ENCODE results near the gene LCE1F.

Gene LCE1F

GRCh38 chr1:152774875-152775274, at the start of gene LCE1F:
TSS of gene LCE1F (plus strand) at chr1:152775140. CDS start at chr1:152776372, 1,232 bp downstream.
- Histone ChIP-seq H3K4me3 (replicated peaks; ENCODE audit: low read depth, low read length) (no peak within 1 kb of the TSS), H3K27me3 (replicated peaks; ENCODE audit: control insufficient read depth, insufficient read depth, low read length) (no peaks in the 10 kb centered on the region; the same call in 1 of the 2 replicates), H3K36me3 (ENCODE audit: control insufficient read depth, insufficient read depth, low read length) (no peaks in the 10 kb centered on the region)
- no peak for DNase-seq (ENCODE audit: extremely low read depth, insufficient read length)
- TF ChIP-seq CTCF (IDR thresholded peaks at IDR 0.05; ENCODE audit: insufficient read depth, low read length, poor library complexity, severe bottlenecking): peak; percentile 22

GRCh38 chr1:152725261-152725660, 49.7 kb upstream of the LCE1F start:
- Histone ChIP-seq H3K36me3 (ENCODE audit: control insufficient read depth, insufficient read depth, low read length) (no peaks in the 10 kb centered on the region), H3K27me3 (replicated peaks; ENCODE audit: control insufficient read depth, insufficient read depth, low read length) (no peaks in the 10 kb centered on the region; the same call in 1 of the 2 replicates), H3K4me3 (replicated peaks; ENCODE audit: low read depth, low read length) (no peak overlapping the region)
- TF ChIP-seq CTCF (IDR thresholded peaks at IDR 0.05; ENCODE audit: insufficient read depth, low read length, poor library complexity, severe bottlenecking): no peak
- no peak for DNase-seq (ENCODE audit: extremely low read depth, insufficient read length)

- TF ChIP-seq CTCF (IDR thresholded peaks at IDR 0.05; ENCODE audit: insufficient read depth, low read length, poor library complexity, severe bottlenecking): no peak
- Histone ChIP-seq H3K4me3 (replicated peaks; ENCODE audit: low read depth, low read length) (no peak overlapping the region), H3K27me3 (replicated peaks; ENCODE audit: control insufficient read depth, insufficient read depth, low read length) (no peaks in the 10 kb centered on the region; the same call in 1 of the 2 replicates), H3K36me3 (ENCODE audit: control insufficient read depth, insufficient read depth, low read length) (no peaks in the 10 kb centered on the region)
- DNase-seq (ENCODE audit: extremely low read depth, insufficient read length): no peak
These were observed 46.0 kb upstream of the LCE1F start for GRCh38 chr1:152728986-152729385.

- peak; percentile 52 for TF ChIP-seq CTCF (IDR thresholded peaks at IDR 0.05; ENCODE audit: insufficient read depth, low read length, poor library complexity, severe bottlenecking)
- H3K27me3 ChIP-seq (replicated peaks; ENCODE audit: control insufficient read depth, insufficient read depth, low read length): no peaks in the 10 kb centered on the region
- no peak for DNase-seq (ENCODE audit: extremely low read depth, insufficient read length)
- no peak overlapping the region for H3K4me3 ChIP-seq (replicated peaks; ENCODE audit: low read depth, low read length)
- H3K36me3 ChIP-seq (ENCODE audit: control insufficient read depth, insufficient read depth, low read length): no peaks in the 10 kb centered on the region
These were observed 39.3 kb upstream of the LCE1F start for GRCh38 chr1:152735648-152736047.

GRCh38 chr1:152737997-152738396, 36.9 kb upstream of the LCE1F start:
- DNase-seq (ENCODE audit: extremely low read depth, insufficient read length): no peak
- H3K36me3 ChIP-seq (ENCODE audit: control insufficient read depth, insufficient read depth, low read length): no peaks in the 10 kb centered on the region
- no peak overlapping the region for H3K4me3 ChIP-seq (replicated peaks; ENCODE audit: low read depth, low read length)
- no peaks in the 10 kb centered on the region for H3K27me3 ChIP-seq (replicated peaks; ENCODE audit: control insufficient read depth, insufficient read depth, low read length)
- TF ChIP-seq CTCF (IDR thresholded peaks at IDR 0.05; ENCODE audit: insufficient read depth, low read length, poor library complexity, severe bottlenecking): no peak

GRCh38 chr1:152739841-152740240, 35.1 kb upstream of the LCE1F start:
- no peak overlapping the region for H3K4me3 ChIP-seq (replicated peaks; ENCODE audit: low read depth, low read length)

More at GRCh38 chr1:152739841-152740240, 35.1 kb upstream of the LCE1F start:
- H3K27me3 ChIP-seq (replicated peaks; ENCODE audit: control insufficient read depth, insufficient read depth, low read length): no peaks in the 10 kb centered on the region
- H3K36me3 ChIP-seq (ENCODE audit: control insufficient read depth, insufficient read depth, low read length): no peaks in the 10 kb centered on the region
- DNase-seq (ENCODE audit: extremely low read depth, insufficient read length): no peak
- no peak for TF ChIP-seq CTCF (IDR thresholded peaks at IDR 0.05; ENCODE audit: insufficient read depth, low read length, poor library complexity, severe bottlenecking)
